ENCODE results near the gene CRAMP1. TPM values are rescaled to one million over a fixed set of nuclear protein-coding genes. Genes with fewer than 3 reads are reported as not detected.

The CRAMP1 gene
- total RNA-seq, 1 donor from 2014 or later = 10.7 TPM

DNA sequence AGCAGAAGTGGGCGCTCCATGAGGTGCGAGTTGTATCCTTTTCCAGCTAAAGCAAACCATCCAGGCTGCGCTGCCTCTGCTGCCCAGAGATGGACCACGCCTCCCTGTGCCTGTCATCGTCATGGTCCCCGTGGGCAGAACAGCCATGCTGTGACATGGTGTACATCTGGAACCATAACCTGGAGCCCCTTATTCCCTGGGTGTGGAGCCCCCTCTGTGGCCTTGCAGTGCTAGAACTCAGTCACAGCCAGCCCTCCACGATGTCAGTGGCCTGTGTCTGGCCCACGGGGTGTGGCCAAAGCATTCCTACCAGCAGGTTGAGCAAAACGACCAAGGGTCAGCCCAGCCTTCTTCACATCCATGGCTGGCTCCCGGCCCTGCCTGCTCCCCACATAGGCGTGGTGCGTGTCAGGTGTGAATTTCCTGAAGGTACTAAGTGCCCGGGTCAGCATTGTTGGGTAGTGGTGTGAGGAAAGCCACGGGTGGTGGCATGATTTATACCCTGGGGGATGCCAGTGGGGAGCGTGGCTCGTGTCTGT, 43.2 kb downstream of the CRAMP1 start:
- TF ChIP-seq, protein P1, sequence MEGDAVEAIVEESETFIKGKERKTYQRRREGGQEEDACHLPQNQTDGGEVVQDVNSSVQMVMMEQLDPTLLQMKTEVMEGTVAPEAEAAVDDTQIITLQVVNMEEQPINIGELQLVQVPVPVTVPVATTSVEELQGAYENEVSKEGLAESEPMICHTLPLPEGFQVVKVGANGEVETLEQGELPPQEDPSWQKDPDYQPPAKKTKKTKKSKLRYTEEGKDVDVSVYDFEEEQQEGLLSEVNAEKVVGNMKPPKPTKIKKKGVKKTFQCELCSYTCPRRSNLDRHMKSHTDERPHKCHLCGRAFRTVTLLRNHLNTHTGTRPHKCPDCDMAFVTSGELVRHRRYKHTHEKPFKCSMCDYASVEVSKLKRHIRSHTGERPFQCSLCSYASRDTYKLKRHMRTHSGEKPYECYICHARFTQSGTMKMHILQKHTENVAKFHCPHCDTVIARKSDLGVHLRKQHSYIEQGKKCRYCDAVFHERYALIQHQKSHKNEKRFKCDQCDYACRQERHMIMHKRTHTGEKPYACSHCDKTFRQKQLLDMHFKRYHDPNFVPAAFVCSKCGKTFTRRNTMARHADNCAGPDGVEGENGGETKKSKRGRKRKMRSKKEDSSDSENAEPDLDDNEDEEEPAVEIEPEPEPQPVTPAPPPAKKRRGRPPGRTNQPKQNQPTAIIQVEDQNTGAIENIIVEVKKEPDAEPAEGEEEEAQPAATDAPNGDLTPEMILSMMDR (IDR thresholded peaks at IDR 0.05; ENCODE audit: insufficient read depth, low read length, poor library complexity, severe bottlenecking) = no peak
- Histone ChIP-seq H3K4me3 (ENCODE audit: low read depth, low read length) (no peak overlapping the region), H3K27me3 (ENCODE audit: control insufficient read depth, insufficient read depth, low read length) (no peaks in the 10 kb centered on the region), H3K36me3 (ENCODE audit: control insufficient read depth, insufficient read depth, low read length) (peaks cover 8% of the 10 kb centered on the region)
- no peak for DNase-seq (ENCODE audit: low read depth)

DNA sequence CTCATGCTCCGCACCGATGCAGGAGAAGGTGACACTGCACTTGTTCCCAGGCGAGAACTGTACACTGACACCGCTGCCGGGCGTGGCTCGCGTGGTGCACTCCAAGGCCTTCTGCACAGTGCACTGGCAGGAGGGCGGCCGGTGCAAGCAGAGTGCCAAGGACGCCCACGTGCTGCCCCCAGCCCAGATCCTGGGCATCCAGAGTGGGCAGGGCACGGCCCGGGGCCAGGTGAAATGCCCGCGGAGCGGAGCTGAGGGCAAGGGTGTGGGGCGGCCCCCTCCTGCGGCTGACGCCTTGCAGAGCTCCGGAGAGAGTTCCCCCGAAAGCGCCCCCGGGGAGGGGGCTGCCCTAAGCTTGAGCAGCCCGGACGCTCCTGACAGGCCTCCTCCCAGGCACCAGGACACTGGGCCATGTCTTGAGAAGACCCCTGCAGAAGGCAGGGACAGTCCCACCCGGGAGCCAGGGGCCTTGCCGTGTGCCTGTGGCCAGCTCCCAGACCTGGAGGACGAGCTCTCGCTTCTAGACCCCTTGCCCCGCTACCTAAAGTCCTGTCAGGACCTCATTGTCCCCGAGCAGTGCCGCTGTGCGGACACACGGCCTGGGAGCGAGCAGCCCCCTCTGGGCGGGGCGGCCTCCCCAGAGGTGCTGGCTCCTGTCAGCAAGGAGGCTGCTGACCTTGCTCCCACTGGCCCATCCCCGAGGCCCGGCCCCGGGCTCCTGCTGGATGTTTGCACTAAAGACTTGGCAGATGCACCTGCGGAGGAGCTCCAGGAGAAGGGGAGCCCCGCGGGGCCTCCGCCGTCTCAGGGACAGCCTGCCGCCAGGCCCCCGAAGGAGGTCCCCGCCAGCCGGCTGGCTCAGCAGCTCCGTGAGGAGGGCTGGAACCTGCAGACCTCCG, 44.0 kb downstream of the CRAMP1 start:
- Histone ChIP-seq H3K27me3 (ENCODE audit: control insufficient read depth, insufficient read depth, low read length) (no peaks in the 10 kb centered on the region), H3K4me3 (ENCODE audit: low read depth, low read length) (no peak overlapping the region), H3K36me3 (ENCODE audit: control insufficient read depth, insufficient read depth, low read length) (peaks cover 4% of the 10 kb centered on the region)
- DNase-seq (ENCODE audit: low read depth) = no peak
- TF ChIP-seq, protein P1 (IDR thresholded peaks at IDR 0.05; ENCODE audit: insufficient read depth, low read length, poor library complexity, severe bottlenecking) = no peak

DNA sequence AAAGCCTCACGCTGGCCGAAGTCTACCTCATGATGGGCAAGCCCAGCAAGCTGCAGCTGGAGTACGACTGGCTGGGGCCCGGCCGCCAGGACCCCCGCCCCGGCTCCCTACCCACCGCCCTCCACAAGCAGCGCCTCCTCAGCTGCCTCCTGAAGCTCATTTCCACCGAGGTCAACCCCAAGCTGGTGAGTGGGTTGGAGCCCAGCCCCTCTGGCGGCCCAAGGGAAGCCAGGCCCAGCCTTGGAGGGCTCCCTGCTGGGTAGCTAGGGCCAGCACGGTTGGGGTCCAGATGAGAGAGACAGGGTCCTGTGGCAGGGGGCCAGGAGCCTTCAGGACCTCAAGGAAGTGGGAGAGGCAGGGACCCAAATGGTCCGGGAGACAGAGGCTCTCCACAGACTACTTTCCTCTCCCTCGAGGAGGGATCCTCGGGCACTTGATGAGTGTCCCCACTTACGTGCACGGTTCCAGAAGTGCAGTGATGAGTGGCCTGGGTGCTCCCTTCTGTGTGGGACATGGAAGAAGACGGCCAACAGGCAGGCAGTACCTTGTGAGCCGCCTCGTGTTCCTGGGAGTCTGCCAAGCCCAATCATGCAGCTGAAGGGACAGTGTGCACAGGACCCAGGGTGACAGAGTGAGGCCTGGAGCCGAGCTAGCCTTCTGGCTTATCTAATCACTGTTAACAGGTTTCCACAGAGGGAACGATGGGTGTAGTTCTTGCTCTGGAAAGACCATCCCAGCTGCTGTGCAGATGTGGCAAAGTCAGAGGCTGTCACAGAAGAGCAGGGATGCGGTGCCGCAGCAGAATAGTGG, 44.9 kb downstream of the CRAMP1 start:
- Histone ChIP-seq H3K36me3 (ENCODE audit: control insufficient read depth, insufficient read depth, low read length) (peaks cover 4% of the 10 kb centered on the region), H3K4me3 (ENCODE audit: low read depth, low read length) (no peak overlapping the region), H3K27me3 (ENCODE audit: control insufficient read depth, insufficient read depth, low read length) (no peaks in the 10 kb centered on the region)
- no peak for DNase-seq (ENCODE audit: low read depth)
- TF ChIP-seq, protein P1 (IDR thresholded peaks at IDR 0.05; ENCODE audit: insufficient read depth, low read length, poor library complexity, severe bottlenecking) = no peak

DNA sequence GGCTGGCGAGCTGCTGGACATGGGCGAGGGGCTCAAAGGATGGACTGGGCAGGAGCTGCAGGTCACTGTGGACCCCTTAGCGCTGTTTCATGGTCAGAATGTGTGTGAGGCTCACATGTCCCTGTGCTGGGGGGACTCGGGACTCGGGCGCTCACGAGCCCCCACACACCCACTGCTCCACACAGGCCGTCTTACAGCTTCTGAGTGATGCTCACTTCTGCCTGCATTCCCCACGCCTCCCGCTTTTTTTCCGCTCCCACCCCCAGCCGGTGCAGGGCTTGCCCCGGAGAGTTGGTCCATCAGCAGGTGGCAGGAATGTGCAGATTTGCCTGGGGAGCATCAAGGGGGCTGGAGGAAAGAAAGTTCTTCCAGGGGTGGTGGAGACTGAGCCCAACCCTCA, 45.7 kb downstream of the CRAMP1 start:
- H3K4me3 ChIP-seq (ENCODE audit: low read depth, low read length) = no peak overlapping the region
- TF ChIP-seq, protein P1 (IDR thresholded peaks at IDR 0.05; ENCODE audit: insufficient read depth, low read length, poor library complexity, severe bottlenecking) = no peak
- no peak for DNase-seq (ENCODE audit: low read depth)
- H3K27me3 ChIP-seq (ENCODE audit: control insufficient read depth, insufficient read depth, low read length) = no peaks in the 10 kb centered on the region
- H3K36me3 ChIP-seq (ENCODE audit: control insufficient read depth, insufficient read depth, low read length) = peaks cover 4% of the 10 kb centered on the region

DNA sequence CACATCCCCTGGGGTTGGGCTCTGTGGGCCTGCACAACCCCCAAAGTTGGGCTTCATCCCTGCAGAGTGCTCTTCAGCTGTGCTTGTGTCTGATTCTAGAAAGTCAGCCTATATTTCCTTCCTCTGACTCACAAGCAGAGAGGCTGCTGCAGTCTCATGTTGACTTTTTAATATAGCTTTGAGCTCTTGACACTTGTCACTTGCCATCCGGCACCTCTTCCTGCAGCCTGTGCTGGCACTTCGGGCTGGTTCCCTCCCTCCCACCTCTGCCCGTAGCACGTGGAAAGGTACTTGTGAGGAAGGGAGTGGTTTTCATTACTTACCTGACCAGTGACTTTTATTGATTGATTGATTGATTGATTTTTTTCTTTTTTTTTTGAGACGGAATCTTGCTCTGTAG, 46.9 kb downstream of the CRAMP1 start:
- TF ChIP-seq, protein P1 (IDR thresholded peaks at IDR 0.05; ENCODE audit: insufficient read depth, low read length, poor library complexity, severe bottlenecking) = no peak
- Histone ChIP-seq H3K36me3 (ENCODE audit: control insufficient read depth, insufficient read depth, low read length) (peaks cover 2% of the 10 kb centered on the region), H3K4me3 (ENCODE audit: low read depth, low read length) (no peak overlapping the region), H3K27me3 (ENCODE audit: control insufficient read depth, insufficient read depth, low read length) (no peaks in the 10 kb centered on the region)
- no peak for DNase-seq (ENCODE audit: low read depth)

Measured in kidney epithelial cell (primary cell).